Mesenteric fat pad (tissue), 1 donor: ENCODE measurements around the gene TFEC. TPM values are rescaled to one million over a fixed set of nuclear protein-coding genes. Genes with fewer than 3 reads are reported as not detected.
"Not testable (repeated sequence)": the region's sequence is repeated elsewhere in the genome, so short reads cannot be mapped to it uniquely, and the experiment has no call there.

ENCODE experiments used
- DNase-seq: peaks from one replicate; pipeline ENCODE4 v3.0.0-alpha.2; 2020; ENCODE audit warnings: low spot score
- total RNA-seq: library from RNA; stranded (reverse); fragmentation: NEBNext Ultra II Directional; extraction: Animal tissue kit (Norgen Biotek cat#: 25700); gene quantifications from one replicate; pipeline ENCODE4 v1.2.1, GENCODE V29; 2021
- donor health status: DM: yes; HTN: yes; CAD: no.

TFEC gene
- total RNA-seq, 1 donor from 2014 or later = 12.7 TPM

DNA sequence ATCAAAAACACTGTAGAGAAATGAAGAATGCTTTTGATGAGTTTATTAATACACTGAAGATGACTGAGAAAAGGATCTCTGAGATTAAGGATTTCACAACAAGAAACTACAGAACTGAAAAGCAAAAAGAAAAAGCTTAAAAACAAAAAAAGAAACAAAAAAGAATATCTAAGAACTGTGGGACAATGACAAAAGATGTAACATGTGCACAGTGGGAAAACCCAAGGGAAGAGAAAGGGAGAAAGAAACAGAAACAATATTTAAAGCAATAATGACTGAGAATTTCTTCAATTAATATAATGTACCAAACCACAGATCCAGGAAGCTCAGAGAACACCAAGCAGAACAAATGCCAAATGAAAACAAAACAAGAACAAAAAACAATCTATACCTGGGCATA lies 42.2 kb downstream of the TFEC start:
- no peak for DNase-seq

DNA sequence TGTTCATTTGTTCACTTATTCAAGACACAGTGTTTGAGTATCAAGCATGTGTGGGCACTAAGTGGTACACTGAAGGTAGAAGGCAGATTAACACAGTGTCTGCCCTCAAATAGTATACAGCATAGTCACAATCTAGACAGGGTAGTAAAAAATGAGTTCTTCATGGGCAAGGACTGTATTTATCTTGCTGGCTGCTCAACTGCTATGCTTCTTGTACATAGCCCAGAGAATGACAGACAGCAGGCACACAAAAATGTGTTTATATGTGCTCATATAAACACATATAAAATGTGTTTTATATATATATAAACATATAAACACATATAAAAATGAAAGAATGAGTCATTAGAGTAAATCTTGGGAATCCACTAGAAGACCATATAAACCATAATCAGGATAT lies 43.1 kb downstream of the TFEC start:
- DNase-seq = no peak

DNA sequence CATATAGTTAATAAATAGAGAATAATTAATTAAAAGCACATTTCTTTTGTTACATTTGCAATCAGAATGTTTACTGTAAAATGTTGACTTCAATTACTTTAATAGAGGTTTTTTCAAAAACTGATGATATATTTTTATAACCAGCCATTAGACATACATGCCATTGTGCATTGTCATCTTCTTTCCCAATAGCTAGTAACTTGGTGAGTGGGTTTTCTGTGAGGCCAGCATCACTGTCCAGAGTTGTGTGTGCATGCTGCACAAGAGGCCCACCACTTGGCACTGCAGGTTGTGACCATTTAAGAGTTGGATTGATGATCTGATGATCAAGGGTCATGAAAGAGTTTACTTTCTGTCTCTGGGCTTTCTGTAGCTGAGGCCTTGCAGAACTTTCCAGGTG lies 46.5 kb downstream of the TFEC start:
- no peak for DNase-seq

DNA sequence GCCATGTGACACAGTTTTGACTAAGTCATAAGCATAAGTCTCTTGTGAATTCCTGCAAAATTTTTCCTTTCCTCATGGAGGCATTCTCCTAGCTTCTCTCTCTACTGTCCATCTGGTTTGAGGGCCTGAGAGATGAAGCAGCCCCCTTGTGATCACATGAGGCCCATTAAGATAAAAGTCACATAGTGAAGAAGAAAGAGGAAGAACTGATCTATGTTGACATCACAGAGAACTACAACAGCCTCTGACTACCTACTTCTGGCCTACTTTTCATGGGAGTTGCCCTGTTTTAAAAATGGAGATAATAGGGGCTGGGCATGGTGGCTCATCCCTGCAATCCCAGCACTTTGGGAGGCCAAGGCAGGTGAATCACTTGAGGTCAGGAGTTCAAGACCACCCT lies 50.4 kb downstream of the TFEC start:
- DNase-seq = no peak

DNA sequence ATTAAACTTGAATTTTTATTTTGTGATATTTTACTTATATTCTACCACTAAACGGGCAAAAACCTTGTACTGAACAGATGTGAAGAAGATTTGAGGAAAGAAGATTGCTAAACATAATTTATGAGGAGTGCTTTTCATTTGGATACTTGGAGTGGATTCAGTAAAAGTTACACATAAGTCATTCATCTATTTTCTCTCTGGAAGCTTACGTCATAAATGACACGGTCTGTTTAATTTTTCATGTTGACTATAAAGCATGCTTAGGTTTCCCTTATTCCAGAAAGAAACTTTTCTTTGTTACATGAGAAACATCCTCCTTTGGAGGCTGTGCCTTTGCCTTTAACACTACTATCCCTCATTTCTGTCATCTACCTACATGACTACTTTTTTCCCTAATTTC lies 53.9 kb downstream of the TFEC start:
- no peak for DNase-seq

DNA sequence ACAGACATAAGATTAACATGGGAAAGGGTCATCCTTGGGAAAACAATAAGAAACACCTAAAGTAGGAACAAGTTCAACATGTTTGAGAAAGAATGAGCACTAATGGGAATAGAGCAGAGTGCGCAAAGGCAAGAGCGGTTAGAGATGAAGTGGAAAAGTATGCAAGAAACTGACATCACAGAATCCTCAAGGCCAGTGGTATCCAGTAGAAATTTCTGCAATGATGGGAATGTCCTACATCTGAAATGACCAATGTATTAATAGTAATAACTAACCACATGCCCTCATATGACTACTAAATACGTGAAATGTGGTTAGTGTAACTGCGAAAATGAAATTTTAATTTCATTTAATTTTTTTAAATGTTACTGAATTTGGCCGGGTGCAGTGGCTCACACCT lies 54.8 kb downstream of the TFEC start:
- DNase-seq = no peak

DNA sequence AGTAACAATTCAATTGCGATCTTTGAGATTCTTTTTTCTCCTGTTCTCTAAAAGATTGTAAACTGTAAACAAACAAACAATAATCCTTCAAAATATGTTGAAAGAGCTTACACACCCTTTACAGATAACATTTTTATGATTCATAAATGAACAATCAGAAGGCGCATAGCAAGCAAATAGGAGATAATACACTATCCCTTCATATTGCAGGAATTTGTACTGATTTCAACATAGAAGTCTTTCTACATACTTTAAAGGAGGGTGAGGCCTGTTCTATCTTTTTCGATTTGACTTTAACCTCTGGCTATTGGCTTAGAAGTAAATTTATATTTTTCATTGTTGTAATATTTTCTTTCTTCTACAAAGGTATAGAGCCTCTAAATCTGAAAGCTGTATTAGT lies 57.2 kb downstream of the TFEC start:
- DNase-seq = no peak

DNA sequence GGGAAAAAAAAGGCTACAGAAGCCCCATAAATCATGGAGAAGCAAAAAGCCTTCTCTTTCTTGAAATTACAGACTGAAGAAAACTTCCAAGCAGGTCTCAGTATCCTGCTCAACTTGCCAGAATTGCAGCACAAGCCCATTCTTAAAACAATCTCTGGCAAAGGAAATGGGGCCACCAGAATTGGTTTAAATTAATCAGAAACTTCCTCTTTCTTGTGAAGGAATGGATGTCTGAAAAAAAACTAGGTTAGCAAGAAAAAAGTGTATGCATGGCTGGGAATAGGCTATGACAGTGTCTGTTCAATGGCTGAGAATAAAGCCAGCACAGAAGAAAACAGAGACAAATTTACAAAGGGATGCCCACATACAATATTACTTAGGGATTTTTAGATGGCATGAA lies 59.1 kb downstream of the TFEC start:
- no peak for DNase-seq

DNA sequence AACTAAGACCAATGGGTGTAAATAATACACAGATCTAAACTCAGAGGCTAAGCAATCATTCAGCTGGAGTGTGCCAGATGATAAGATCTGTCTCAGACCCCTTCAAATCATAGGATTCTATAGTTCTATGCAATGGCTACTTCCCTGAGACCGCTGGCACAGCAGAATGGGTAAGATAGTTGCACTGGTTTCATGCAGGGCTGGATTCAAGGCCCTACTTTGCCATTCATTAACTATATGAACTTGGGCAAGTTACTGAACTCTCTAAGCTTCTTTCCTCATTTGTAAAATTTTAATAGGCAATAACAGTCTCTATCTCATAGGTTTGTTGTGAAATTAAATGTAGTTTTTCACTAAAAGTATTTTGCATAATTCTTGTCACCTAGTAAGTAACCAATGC lies 62.0 kb downstream of the TFEC start:
- DNase-seq = no peak

DNA sequence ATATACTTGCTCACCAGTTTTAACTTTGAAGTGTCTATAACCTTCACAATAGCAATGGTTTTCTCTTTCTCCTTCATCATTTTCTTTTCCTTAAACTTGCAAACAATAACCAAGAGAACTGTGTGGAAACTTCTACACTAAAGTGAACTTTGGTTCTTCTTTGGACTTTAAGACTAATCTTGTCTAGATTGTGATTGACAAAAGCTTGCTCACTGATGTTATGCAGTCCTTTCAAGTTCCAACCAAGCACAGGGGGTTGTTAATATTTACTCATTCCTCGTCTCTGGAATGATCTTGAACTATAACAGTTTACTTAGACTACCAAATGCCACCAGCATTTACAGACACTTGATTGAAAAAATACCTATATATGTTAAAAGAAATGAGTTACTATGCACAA lies 62.4 kb downstream of the TFEC start:
- no peak for DNase-seq

DNA sequence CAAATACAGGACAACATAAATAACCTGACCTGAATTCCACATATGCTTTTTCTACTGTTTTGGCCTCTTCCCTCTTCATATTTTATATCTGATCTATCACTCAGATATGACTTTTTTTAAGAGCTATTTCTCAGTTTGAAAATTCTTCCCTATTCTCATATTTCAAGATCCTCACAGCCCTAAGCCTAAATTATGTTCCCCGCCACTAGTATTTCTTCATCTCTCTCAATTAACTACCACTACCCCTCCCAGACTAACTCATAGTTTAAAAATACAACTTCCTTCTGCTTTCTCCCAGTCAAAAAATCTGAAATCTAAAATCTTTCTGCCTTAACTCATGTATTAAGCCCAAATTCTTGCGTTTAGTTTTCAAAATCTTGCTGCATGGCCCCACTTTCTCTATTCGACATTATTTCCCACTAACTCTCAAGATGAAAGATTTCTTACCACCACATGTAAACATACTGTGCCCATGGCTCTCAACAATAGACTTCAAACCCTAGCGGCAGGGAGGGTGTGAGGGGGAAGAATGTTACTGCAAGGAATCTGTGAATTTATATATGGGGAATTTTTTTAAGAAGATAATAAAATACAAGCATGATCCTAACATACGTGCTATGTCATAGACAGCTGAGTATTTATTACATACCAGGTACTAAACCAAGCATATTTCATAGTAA lies 64.6 kb downstream of the TFEC start:
- DNase-seq = no peak

DNA sequence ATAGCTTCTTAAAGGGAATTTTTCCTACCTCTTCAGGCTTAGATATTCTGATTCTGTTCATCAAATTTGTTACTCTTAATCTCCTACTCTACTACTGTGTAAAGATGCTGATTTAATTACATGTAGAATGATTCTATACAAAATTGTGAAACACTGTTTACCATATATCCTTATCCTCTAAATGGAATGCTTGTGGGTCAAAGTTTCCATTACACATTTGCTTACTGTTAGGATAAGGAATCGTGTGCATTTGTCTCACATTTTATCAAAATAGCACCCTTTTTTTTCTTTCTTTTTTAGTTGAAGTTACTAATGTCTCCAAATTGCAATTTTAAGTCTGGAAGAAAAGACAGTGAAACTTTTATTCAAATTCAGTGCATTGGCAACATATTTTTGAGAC lies 65.3 kb downstream of the TFEC start:
- no peak for DNase-seq

DNA sequence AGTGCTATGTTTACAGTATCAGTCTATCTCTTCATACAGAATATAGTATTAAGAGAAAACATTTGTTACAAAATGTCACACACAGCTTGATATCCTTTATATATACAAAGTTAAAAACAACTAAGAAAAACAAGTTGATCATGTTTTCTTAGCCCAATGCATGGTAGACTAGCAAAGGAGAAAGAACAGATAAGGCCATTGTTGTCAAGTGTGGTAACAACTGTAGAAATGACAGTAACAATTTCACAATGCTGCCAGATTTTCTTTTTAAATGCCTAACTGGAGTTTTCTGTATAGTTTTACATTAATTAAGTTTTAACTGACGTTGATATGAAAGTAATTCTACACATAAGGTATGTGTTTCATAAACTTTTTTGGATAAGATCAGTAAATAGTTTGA lies 65.8 kb downstream of the TFEC start:
- DNase-seq = no peak

DNA sequence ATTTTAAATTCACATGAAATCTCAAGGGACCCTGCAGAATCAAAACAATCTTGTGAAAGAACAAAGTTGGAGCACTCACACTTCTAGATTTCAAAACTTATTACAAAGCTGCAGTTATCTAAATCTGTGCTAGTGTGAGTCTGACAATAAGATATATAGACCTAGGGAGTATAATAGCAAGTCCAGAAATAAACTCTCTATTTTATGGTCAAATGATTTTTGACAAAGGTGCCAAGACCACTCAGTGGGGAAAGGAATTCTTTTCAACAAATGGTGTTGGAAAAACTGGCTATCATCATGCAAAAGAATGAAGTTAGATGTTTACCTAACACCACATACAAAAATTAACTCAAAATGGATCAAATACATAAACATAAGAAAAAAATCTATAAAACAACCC lies 68.2 kb downstream of the TFEC start:
- DNase-seq = no peak

DNA sequence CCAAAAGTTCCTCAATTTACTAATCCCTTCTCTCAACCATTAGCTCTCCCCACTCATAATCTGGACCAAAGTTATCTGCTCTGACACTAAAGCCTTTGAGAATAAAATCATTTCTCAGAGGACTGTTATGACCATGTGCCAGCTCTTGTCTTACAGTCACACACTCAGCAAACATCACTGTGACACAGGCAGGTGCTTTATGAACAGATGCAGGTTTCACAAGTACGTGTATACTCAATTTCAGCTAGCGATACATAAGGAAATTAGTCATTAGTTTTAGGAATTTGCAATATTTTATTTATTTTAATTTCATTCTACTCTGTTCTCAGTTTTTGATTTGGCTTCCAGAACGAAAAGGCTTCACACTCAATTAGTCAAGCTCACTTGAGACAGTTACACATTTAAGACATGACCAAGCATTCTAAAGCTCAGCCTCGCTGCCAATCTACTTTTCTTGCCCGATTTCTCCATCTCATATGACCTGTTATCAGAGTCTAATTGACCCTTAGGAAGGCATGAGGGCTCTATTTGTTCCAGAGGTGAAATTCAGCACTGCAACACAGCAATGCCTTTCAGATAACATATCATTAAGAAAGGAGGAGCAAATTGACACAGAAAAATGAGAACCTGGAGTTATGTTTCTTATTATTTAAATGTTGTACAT lies 76.8 kb downstream of the TFEC start:
- DNase-seq = no peak

DNA sequence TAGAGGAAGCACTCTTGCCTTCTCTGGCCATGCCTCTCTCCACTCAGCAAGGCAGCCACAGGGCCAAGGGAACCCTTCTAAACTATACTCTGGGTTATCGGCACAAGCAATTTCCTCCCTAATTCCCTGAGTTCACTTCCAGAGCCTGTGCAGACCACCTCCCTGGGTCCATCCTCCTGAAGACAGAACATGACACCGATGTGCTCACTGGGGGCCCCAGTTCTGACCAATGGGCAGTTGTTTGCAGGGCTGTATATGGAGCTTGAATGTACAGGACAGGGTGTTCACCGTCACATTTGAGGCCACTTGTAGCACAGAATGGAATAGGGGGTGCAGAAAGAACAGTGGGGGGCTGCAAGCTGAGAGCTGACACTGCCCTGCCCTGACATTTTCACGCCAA lies 77.7 kb downstream of the TFEC start:
- no peak for DNase-seq

DNA sequence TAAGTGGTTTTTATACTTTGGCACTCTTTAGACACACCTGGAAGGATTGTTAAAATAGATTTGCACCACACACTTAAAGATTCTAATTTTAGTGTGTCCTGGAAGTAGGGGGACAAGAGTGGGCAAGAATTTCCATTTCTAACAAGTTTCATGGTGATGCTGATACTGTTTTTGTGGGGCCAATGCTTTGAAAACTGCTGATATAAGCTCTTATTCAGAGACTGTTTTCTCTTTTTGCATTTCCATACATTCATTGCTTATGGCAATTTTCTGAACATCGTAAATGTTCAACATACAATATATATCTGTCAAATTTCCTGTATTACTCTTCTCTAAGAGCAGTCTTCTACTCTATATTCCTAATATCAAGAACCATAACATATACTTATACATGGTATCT lies 79.0 kb downstream of the TFEC start:
- no peak for DNase-seq

DNA sequence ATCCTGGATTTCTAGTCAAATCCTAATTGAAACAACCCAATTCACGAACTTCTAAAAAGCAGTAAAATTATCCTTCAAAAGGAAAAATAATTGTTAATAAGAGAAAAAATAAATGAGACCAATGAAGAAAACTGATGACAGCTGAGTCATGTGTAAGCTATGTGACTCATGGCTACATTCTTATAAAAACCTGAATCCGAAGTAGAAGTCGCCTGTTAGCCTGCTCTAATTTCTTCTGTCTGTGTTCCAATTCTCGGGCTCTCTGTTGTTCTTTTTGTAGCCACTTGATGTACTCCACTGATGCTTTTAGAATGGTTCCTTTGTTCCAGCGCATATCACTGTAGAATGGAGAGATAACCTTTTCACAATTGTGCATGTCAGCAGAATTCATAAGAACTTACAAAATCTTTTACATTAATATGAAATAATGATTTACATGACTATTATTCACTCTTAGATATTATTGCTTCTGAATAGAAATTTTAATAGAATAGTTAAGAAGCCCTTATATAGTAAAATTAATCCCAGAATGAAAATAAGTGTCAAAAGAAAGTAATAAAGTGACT lies 88.8 kb downstream of the TFEC start:
- DNase-seq = no peak

DNA sequence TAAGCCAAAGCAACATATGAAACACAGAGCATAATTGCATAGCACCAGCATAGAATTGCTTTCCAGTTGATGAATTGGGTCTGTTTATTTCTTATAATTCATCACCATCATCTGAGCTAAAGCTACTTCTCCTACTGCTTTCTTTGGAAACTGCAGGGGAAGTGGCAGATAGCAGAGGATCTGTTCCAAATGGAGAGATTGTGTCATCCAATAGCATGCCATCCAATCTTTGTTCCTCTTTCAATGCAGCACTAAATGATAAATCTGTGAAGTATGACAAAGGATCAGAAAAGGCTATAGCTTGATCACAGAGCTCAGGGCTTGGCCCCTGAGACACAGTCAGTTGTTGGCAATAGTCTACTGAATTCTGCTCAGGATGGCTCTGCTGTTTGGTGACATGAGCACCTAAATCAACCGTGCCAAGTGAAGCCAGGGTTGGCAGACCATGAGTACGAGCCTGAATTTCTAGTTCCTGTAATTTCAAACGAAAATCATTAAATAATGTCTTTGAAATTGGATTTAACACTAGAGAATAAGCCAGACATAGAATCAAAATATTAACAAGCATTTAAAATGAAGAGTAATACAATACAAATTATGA lies 90.0 kb downstream of the TFEC start:
- no peak for DNase-seq

DNA sequence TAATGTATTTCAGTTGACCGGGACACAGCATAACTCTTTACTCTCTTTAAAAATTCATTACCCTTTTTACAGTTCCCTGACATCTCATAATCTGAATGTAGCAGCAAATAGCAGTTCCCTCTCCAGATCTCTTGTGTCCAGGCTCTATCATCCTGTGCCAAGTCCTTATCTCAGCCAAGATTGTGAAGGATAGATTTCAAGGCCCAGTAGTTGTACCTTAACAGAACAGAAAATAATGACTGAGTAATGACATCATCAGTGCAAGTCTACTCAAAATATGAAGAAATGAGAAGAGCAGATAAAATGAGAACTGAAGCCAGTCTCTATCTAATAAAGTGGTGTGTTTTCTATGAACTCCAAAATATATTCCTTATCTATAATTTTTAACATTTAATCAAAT lies 92.6 kb downstream of the TFEC start:
- DNase-seq = no peak

DNA sequence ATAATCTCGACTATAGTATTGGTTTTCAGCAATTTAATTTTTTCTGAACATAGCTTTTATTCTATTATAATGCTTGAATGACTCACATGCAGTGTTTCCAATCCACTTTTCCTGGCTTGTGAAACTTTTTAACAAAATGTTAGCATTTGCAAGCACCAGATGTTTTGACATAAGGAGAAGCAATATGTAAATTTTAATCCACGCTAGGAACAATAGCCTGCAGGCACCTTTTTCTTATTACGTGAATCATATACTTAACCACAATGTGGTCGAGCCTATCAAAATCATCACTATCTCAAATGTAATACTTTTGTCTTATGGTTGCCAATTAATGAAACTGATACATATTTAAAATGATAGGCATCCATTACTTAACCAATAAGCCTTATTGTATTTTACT lies 97.1 kb downstream of the TFEC start:
- DNase-seq = no peak

DNA sequence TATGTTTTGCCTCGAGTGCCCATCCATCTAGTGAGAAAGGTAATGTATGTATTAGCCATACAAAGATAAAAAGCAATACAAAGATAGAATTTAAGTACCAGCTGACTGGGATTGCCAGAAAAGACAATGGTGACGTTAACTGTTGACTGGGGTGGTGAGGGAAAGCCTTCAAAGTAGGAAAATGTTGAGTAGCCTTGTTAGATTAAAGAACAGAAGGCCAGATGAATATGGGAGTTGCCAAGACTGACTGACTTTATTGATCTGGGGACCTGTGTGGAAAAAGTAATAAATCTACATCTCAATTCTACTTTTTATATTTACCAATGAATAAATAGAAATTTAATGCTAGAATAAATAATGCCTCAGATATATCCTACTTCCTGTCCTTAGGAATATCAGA lies 97.7 kb downstream of the TFEC start:
- no peak for DNase-seq

DNA sequence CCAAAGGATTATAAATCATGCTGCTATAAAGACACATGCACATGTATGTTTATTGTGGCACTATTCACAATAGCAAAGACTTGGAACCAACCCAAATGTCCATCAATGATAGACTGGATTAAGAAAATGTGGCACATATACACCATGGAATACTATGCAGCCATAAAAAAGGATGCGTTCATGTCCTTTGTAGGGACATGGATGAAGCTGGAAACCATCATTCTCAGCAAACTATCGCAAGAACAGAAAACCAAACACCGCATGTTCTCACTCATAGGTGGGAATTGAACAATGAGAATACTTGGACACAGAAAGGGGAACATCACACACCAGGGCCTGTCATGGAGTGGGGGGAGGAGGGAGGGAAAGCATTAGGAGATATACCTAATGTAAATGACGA lies 100.4 kb downstream of the TFEC start:
- not testable (repeated sequence) for DNase-seq
